B cell (primary cell): ENCODE data around the gene P2RX3.

Experiments
- CTCF ChIP-seq: fragments of 200-600 bp; IDR thresholded peaks from one replicate; pipeline ENCODE4 v1.8.0; 2022; ENCODE audit warnings: antibody characterized with exemption, mild to moderate bottlenecking
- EZH2 ChIP-seq: IDR thresholded peaks from 2 replicates; pipeline ENCODE4 v1.6.1; 2012; ENCODE audit warnings: borderline replicate concordance, low read depth, mild to moderate bottlenecking, moderate library complexity, low read length; ENCODE audit not compliant: insufficient read depth, poor library complexity, severe bottlenecking

- TF ChIP-seq CTCF, result no peak
- no peak for TF ChIP-seq EZH2
Observed at GRCh38 chr11:57368106-57368844, 30.1 kb downstream of the P2RX3 start.
